SU-DHL-6 (cell line): ENCODE results near the gene OSBPL10.

Source experiments
- H2AFZ ChIP-seq: fragments of 200-600 bp; sonication (generic); 2 replicates; pipeline ENCODE4 v1.6.1; 2014; ENCODE audit warnings: low read depth, mild to moderate bottlenecking, moderate library complexity, mixed read lengths, antibody characterized with exemption, low read length; ENCODE audit not compliant: severe bottlenecking
- H3F3A ChIP-seq: fragments of 200-600 bp; shearing (Covaris generic); 2 replicates; pipeline ENCODE4 v1.6.0; 2016; ENCODE audit warnings: antibody characterized with exemption, mild to moderate bottlenecking; ENCODE audit not compliant: insufficient read depth
- H3K27ac ChIP-seq: fragments of 200-600 bp; sonication (generic); 2 replicates; pipeline ENCODE4 v1.5.1; 2016; ENCODE audit warnings: low read depth, mild to moderate bottlenecking, low read length, moderate library complexity, mixed read lengths
- H3K27me3 ChIP-seq: fragments of 200-600 bp; sonication (generic), shearing (Covaris generic); 2 replicates; pipeline ENCODE4 v1.6.0; 2014; ENCODE audit warnings: mild to moderate bottlenecking, low read length
- H3K36me3 ChIP-seq: fragments of 200-600 bp; sonication (generic); 2 replicates; pipeline ENCODE4 v1.6.1; 2014; ENCODE audit warnings: mild to moderate bottlenecking, low read length, mixed read lengths
- H3K4me2 ChIP-seq: fragments of 300-600, 200-600 bp; shearing (Covaris generic), sonication (generic); 2 replicates; pipeline ENCODE4 v1.6.0; 2014; ENCODE audit warnings: low read length, low read depth, mild to moderate bottlenecking; ENCODE audit not compliant: poor library complexity, severe bottlenecking
- H3K4me3 ChIP-seq: fragments of 200-600 bp; sonication (generic); 2 replicates; pipeline ENCODE4 v1.5.1; 2014; ENCODE audit warnings: antibody characterized with exemption, low read length, mild to moderate bottlenecking, mixed read lengths; ENCODE audit not compliant: insufficient read depth, poor library complexity, severe bottlenecking
- H3K79me2 ChIP-seq: fragments of 200-600 bp; sonication (generic); 2 replicates; pipeline ENCODE4 v1.6.1; 2014; ENCODE audit warnings: mild to moderate bottlenecking, low read length, moderate library complexity; ENCODE audit not compliant: insufficient read depth
- H3K9ac ChIP-seq: fragments of 200-600 bp; sonication (generic); 2 replicates; pipeline ENCODE4 v1.7.0; 2014; ENCODE audit warnings: mild to moderate bottlenecking, low read length
- H3K9me2 ChIP-seq: fragments of 200-600 bp; sonication (generic); replicated peaks from 2 replicates; pipeline ENCODE4 v1.6.1; 2014; ENCODE audit warnings: low read length; ENCODE audit not compliant: insufficient read depth
- H3K9me3 ChIP-seq: fragments of 200-600 bp; sonication (generic); 2 replicates; pipeline ENCODE4 v1.6.1; 2014; ENCODE audit warnings: low read length, mixed read lengths; ENCODE audit not compliant: insufficient read depth
- H4K20me1 ChIP-seq: fragments of 200-600 bp; sonication (generic); 2 replicates; pipeline ENCODE4 v1.6.1; 2014; ENCODE audit warnings: low read depth, mild to moderate bottlenecking, antibody characterized with exemption, low read length, moderate library complexity, mixed read lengths
- EZH2phosphoT487 ChIP-seq: fragments of 200-600 bp; sonication (generic), shearing (Covaris generic); conservative IDR thresholded peaks from 2 replicates; pipeline ENCODE4 v1.6.1; 2018; ENCODE audit warnings: mild to moderate bottlenecking, antibody characterized with exemption, low read length, moderate library complexity, mixed read lengths
- TF ChIP-seq, protein P1 (sequence below): fragments of 200-600 bp; sonication (generic); IDR thresholded peaks from one replicate; pipeline ENCODE4 v1.5.1; 2017; ENCODE audit warnings: antibody characterized with exemption, mild to moderate bottlenecking, low read length, moderate library complexity; ENCODE audit not compliant: insufficient read depth, poor library complexity, severe bottlenecking

OSBPL10 gene

DNA sequence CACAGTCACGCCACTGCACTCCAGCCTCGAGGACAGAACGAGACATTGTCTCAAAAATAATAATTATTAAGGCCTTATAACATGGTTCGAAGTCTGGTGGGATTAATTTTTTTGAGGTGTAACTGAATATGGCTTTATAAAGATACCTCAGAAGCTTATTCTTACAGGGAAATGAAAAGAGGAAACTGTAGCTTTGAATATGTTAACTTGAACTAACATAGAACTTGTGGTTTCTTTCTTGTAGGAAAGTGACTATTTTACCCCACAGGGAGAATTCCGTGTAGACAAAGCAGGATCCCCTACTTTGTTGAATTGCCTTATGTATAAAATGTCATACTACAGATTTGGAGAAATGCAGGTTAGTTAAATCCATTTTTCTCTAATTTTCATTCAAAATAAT lies 352.0 kb downstream of the OSBPL10 start:
- peaks cover 4% of the 10 kb centered on the region for H3F3A ChIP-seq
- H3K4me2 ChIP-seq, result no peak overlapping the region
- peaks cover 52% of the 10 kb centered on the region for H3K36me3 ChIP-seq

GRCh38 chr3:31625358-31625757 lies 355.7 kb downstream of the OSBPL10 start:
- Histone ChIP-seq H3K27me3 (no peaks in the 10 kb centered on the region), H3K9me2 (no peaks in the 10 kb centered on the region), H3K27ac (no peak overlapping the region), H3K4me2 (no peak overlapping the region), H3K79me2 (no peaks in the 10 kb centered on the region), H3K9me3 (no peaks in the 10 kb centered on the region), H3K36me3 (peaks cover 60% of the 10 kb centered on the region), H2AFZ (no peak overlapping the region), H4K20me1 (no peaks in the 10 kb centered on the region), H3K9ac (no peak overlapping the region), H3K4me3 (no peak overlapping the region), H3F3A (peaks cover 9% of the 10 kb centered on the region; the same call in 1 of the 2 replicates)
- TF ChIP-seq, protein P1, sequence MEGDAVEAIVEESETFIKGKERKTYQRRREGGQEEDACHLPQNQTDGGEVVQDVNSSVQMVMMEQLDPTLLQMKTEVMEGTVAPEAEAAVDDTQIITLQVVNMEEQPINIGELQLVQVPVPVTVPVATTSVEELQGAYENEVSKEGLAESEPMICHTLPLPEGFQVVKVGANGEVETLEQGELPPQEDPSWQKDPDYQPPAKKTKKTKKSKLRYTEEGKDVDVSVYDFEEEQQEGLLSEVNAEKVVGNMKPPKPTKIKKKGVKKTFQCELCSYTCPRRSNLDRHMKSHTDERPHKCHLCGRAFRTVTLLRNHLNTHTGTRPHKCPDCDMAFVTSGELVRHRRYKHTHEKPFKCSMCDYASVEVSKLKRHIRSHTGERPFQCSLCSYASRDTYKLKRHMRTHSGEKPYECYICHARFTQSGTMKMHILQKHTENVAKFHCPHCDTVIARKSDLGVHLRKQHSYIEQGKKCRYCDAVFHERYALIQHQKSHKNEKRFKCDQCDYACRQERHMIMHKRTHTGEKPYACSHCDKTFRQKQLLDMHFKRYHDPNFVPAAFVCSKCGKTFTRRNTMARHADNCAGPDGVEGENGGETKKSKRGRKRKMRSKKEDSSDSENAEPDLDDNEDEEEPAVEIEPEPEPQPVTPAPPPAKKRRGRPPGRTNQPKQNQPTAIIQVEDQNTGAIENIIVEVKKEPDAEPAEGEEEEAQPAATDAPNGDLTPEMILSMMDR, result no peak
- TF ChIP-seq EZH2phosphoT487, result no peak

More for the DNA sequence above, 352.0 kb downstream of the OSBPL10 start:
- no peaks in the 10 kb centered on the region for H3K9me2 ChIP-seq
- H3K4me3 ChIP-seq, result no peak overlapping the region
- H3K9me3 ChIP-seq, result no peaks in the 10 kb centered on the region
- no peak overlapping the region for H3K9ac ChIP-seq
- no peak overlapping the region for H2AFZ ChIP-seq
- H4K20me1 ChIP-seq, result no peaks in the 10 kb centered on the region
- no peaks in the 10 kb centered on the region for H3K79me2 ChIP-seq
- no peak overlapping the region; the same call in 1 of the 2 replicates for H3K27ac ChIP-seq
- H3K27me3 ChIP-seq, result no peaks in the 10 kb centered on the region
- TF ChIP-seq EZH2phosphoT487, result no peak
- TF ChIP-seq, protein P1, result no peak

DNA sequence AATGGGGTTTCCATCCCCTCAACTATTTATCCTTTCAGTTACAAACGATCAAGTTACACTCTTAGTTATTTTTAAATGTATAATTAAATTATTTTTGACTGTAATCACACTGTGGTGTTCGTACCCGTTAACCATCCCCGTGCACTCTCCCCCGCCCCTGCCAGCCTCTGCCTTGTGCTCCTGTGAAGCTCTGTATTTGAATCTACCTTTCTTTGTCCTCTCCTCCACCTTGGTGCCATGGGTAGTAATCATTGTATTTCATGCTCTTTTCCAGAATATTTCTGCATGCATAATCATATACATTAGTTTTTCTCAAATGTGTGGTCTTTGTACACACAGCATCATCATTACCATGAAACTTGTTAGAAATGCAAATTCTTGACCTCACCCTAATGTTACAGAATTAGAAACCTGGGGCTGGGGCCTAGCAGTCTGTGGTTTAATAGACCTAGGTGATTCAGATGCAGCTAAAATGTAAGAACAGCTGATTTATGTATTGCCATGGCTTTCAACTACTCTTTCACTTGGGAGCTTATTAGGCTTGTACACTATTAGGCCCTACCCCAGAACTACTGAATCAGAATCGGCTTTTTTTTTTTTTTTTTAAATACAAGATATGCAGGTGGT lies 356.9 kb downstream of the OSBPL10 start:
- Histone ChIP-seq H3K27me3 (no peaks in the 10 kb centered on the region), H3K27ac (peak overlapping the region; percentile 41; the same call in 1 of the 2 replicates), H4K20me1 (no peaks in the 10 kb centered on the region), H3F3A (peaks cover 9% of the 10 kb centered on the region), H3K9me2 (no peaks in the 10 kb centered on the region), H3K79me2 (no peaks in the 10 kb centered on the region), H3K9ac (no peak overlapping the region), H2AFZ (no peak overlapping the region), H3K4me3 (no peak overlapping the region), H3K4me2 (peak overlapping the region; percentile 36), H3K36me3 (peaks cover 56% of the 10 kb centered on the region), H3K9me3 (no peaks in the 10 kb centered on the region)
- no peak for TF ChIP-seq EZH2phosphoT487
- TF ChIP-seq, protein P1, result no peak
